Right atrium auricular region (tissue), 2 donors: ENCODE data around the gene ARF4. TPM values are rescaled to one million over a fixed set of nuclear protein-coding genes. Genes with fewer than 3 reads are reported as not detected.

Source experiments
- DNase-seq: peaks from one replicate; pipeline ENCODE4 v3.0.0-alpha.2; 2019; ENCODE audit warnings: low spot score
- H3K27ac ChIP-seq, 2 donors: fragments of 200-600 bp; sonication (generic); 1 replicate in 1 of 2; 2 replicates in 1 of 2; pipeline ENCODE4 v1.5.1; 2016 to 2019
- H3K27me3 ChIP-seq, 2 donors: fragments of 200-600 bp; sonication (generic); one replicate each; pipeline versions ENCODE4 v1.5.1 to v1.6.0; 2017 to 2019
- H3K36me3 ChIP-seq: fragments of 200-600 bp; sonication (generic); one replicate; pipeline ENCODE4 v1.5.1; 2016
- H3K4me1 ChIP-seq, 2 donors: fragments of 200-600 bp; sonication (generic); one replicate each; pipeline versions ENCODE4 v1.5.1 to v1.6.0; 2017 to 2019
- H3K4me3 ChIP-seq, 2 donors: fragments of 200-600 bp; sonication (generic); 1 replicate in 1 of 2; 2 replicates in 1 of 2; pipeline ENCODE4 v1.5.1; 2017 to 2019; ENCODE audit warnings: mild to moderate bottlenecking in 1 of 2, moderate library complexity in 1 of 2
- H3K9me3 ChIP-seq, 2 donors: fragments of 200-600 bp; sonication (generic); one replicate each; pipeline ENCODE4 v1.5.1; 2019
- CTCF ChIP-seq, 2 donors: fragments of 200-600 bp; sonication (generic); IDR thresholded peaks; one replicate each; pipeline ENCODE4 v1.5.1; 2019; ENCODE audit warnings: antibody characterized with exemption in 2 of 2
- total RNA-seq, 2 donors: library from RNA; depleted of rRNA; stranded (reverse); fragments of >200 nt; gene quantifications; one replicate each; pipeline ENCODE4 v1.1.0, GENCODE V29; 2016

ARF4 gene
- total RNA-seq, 2 donors from 2014 or later: 92.5 to 95.7 TPM

GRCh38 chr3:57577801-57578200 is 19.3 kb downstream of the ARF4 start:
- H3K27ac ChIP-seq: no peak overlapping the region
- DNase-seq: no peak
- no peaks in the 10 kb centered on the region for H3K9me3 ChIP-seq
- TF ChIP-seq CTCF (IDR thresholded peaks at IDR 0.05): no peak
- H3K36me3 ChIP-seq: peaks cover 48% of the 10 kb centered on the region
- H3K4me1 ChIP-seq: peaks cover 0 to 14% of the 10 kb centered on the region in 2 donors
- no peak overlapping the region for H3K4me3 ChIP-seq
- no peaks in the 10 kb centered on the region for H3K27me3 ChIP-seq

- H3K4me3 ChIP-seq: no peak overlapping the region
- no peak for TF ChIP-seq CTCF (IDR thresholded peaks at IDR 0.05)
- H3K9me3 ChIP-seq: no peaks in the 10 kb centered on the region
- DNase-seq: no peak
- no peak overlapping the region for H3K27ac ChIP-seq
- peaks cover 45% of the 10 kb centered on the region for H3K36me3 ChIP-seq
- peaks cover 0 to 12% of the 10 kb centered on the region in 2 donors for H3K4me1 ChIP-seq
- no peaks in the 10 kb centered on the region for H3K27me3 ChIP-seq
Measured at GRCh38 chr3:57575966-57576626, 21.0 kb downstream of the ARF4 start.

- Histone ChIP-seq H3K27me3 (no peaks in the 10 kb centered on the region), H3K4me1 (peaks cover 0 to 6% of the 10 kb centered on the region in 2 donors), H3K27ac (no peak overlapping the region), H3K36me3 (peaks cover 47% of the 10 kb centered on the region), H3K4me3 (no peak overlapping the region), H3K9me3 (no peaks in the 10 kb centered on the region)
- DNase-seq: no peak
- no peak for TF ChIP-seq CTCF (IDR thresholded peaks at IDR 0.05)
Measured at GRCh38 chr3:57572096-57572495, 25.0 kb downstream of the ARF4 start.

GRCh38 chr3:57570878-57571277 is 26.3 kb downstream of the ARF4 start:
- no peak for TF ChIP-seq CTCF (IDR thresholded peaks at IDR 0.05)
- Histone ChIP-seq H3K27ac (no peak overlapping the region), H3K4me3 (no peak overlapping the region), H3K27me3 (no peaks in the 10 kb centered on the region), H3K4me1 (no peaks in the 10 kb centered on the region), H3K36me3 (peaks cover 50% of the 10 kb centered on the region), H3K9me3 (no peaks in the 10 kb centered on the region)
- DNase-seq: no peak

GRCh38 chr3:57569859-57570450 is 27.2 kb downstream of the ARF4 start:
- peaks cover 49% of the 10 kb centered on the region for H3K36me3 ChIP-seq
- no peak for TF ChIP-seq CTCF (IDR thresholded peaks at IDR 0.05)

More at GRCh38 chr3:57569859-57570450, 27.2 kb downstream of the ARF4 start:
- Histone ChIP-seq H3K9me3 (no peaks in the 10 kb centered on the region), H3K27ac (no peak overlapping the region), H3K27me3 (no peaks in the 10 kb centered on the region), H3K4me1 (no peaks in the 10 kb centered on the region), H3K4me3 (no peak overlapping the region)
- DNase-seq: no peak
